CD14-positive monocyte (primary cell): ENCODE measurements around the gene ARHGAP18. TPM values are rescaled to one million over a fixed set of nuclear protein-coding genes. Genes with fewer than 3 reads are reported as not detected.

Experiments
- DNase-seq, 3 donors: peaks; one replicate each; pipeline ENCODE4 v3.0.0-alpha.2; 2011 to 2022
- H2AFZ ChIP-seq: 2 replicates; pipeline ENCODE4 v1.6.0; 2012; ENCODE audit warnings: mild to moderate bottlenecking, low read depth, low read length, inconsistent platforms; ENCODE audit not compliant: insufficient read depth, poor library complexity, severe bottlenecking
- H3K27ac ChIP-seq, 2 donors: 1 replicate in 1 of 2; 2 replicates in 1 of 2; pipeline ENCODE4 v1.5.1; 2012 to 2013; ENCODE audit warnings: low read length in 2 of 2, control low read depth in 1 of 2, inconsistent platforms in 1 of 2, low read depth in 1 of 2, mild to moderate bottlenecking in 1 of 2
- H3K27me3 ChIP-seq, 2 donors: one replicate each; pipeline versions ENCODE4 v1.6.0 to v1.6.1; 2011 to 2013; ENCODE audit warnings: low read length in 2 of 2; ENCODE audit not compliant: control insufficient read depth in 2 of 2, insufficient read depth in 2 of 2
- H3K36me3 ChIP-seq, 2 donors: replicated peaks in 1 of 2; 1 replicate in 1 of 2; 2 replicates in 1 of 2; pipeline versions ENCODE4 v1.5.1 to v1.6.1; 2012 to 2013; ENCODE audit warnings: low read length in 2 of 2, control low read depth in 1 of 2, inconsistent platforms in 1 of 2, mild to moderate bottlenecking in 1 of 2; ENCODE audit not compliant: insufficient read depth in 2 of 2, control insufficient read depth in 1 of 2
- H3K4me1 ChIP-seq, 2 donors: 1 replicate in 1 of 2; 2 replicates in 1 of 2; pipeline versions ENCODE4 v1.5.1 to v1.6.1; 2012 to 2013; ENCODE audit warnings: low read length in 2 of 2, control low read depth in 1 of 2, inconsistent platforms in 1 of 2, mild to moderate bottlenecking in 1 of 2, moderate library complexity in 1 of 2; ENCODE audit not compliant: insufficient read depth in 2 of 2, control insufficient read depth in 1 of 2
- H3K4me2 ChIP-seq: replicated peaks from 2 replicates; pipeline ENCODE3; 2012; ENCODE audit warnings: low read length, moderate library complexity, mild to moderate bottlenecking; ENCODE audit not compliant: poor library complexity, severe bottlenecking; ENCODE audit errors: extremely low read depth
- H3K4me3 ChIP-seq, 3 experiments: fragments of 200-600 bp in 1 of 3; sonication (generic) in 1 of 3; replicated peaks in 1 of 3; 1 replicate in 2 of 3; 2 replicates in 1 of 3; pipeline ENCODE4 v1.5.1; 2011 to 2013; ENCODE audit warnings: low read length in 3 of 3, mild to moderate bottlenecking in 3 of 3, control low read depth in 2 of 3, low read depth in 2 of 3, inconsistent platforms in 1 of 3, moderate library complexity in 1 of 3
- H3K79me2 ChIP-seq: 2 replicates; pipeline ENCODE4 v1.6.0; 2012; ENCODE audit warnings: mild to moderate bottlenecking, control low read depth, inconsistent platforms, low read length, moderate library complexity; ENCODE audit not compliant: insufficient read depth
- H3K9ac ChIP-seq: 2 replicates; pipeline ENCODE4 v1.6.0; 2017; ENCODE audit warnings: low read length, mild to moderate bottlenecking; ENCODE audit not compliant: insufficient read depth, poor library complexity, severe bottlenecking
- H3K9me3 ChIP-seq, 2 donors: replicated peaks in 1 of 2; 1 replicate in 1 of 2; 2 replicates in 1 of 2; pipeline versions ENCODE4 v1.5.1 to v1.6.1; 2012 to 2013; ENCODE audit warnings: low read length in 2 of 2, control low read depth in 1 of 2; ENCODE audit not compliant: control insufficient read depth in 1 of 2, insufficient read depth in 1 of 2
- H4K20me1 ChIP-seq: 2 replicates; pipeline ENCODE4 v1.6.0; 2012; ENCODE audit warnings: mild to moderate bottlenecking, low read length, control low read depth, moderate library complexity; ENCODE audit not compliant: insufficient read depth
- H3K27ac Mint-ChIP-seq, 7 donors: one replicate each; pipeline ENCODE4 v1.8.0; 2020; ENCODE audit warnings: mild to moderate bottlenecking in 7 of 7, mixed read lengths in 7 of 7, moderate library complexity in 6 of 7, inconsistent platforms in 2 of 7
- H3K27me3 Mint-ChIP-seq, 3 donors: one replicate each; pipeline ENCODE4 v1.8.0; 2021 to 2022; ENCODE audit warnings: low read depth in 3 of 3, mild to moderate bottlenecking in 3 of 3, mixed read lengths in 3 of 3, moderate library complexity in 3 of 3, inconsistent platforms in 1 of 3
- H3K36me3 Mint-ChIP-seq, 2 donors: one replicate each; pipeline ENCODE4 v1.8.0; 2020; ENCODE audit warnings: mixed read lengths in 2 of 2, inconsistent platforms in 1 of 2, mild to moderate bottlenecking in 1 of 2
- H3K4me1 Mint-ChIP-seq: one replicate; pipeline ENCODE4 v1.8.0; 2020; ENCODE audit warnings: mild to moderate bottlenecking, mixed read lengths
- H3K4me3 Mint-ChIP-seq, 2 donors: one replicate each; pipeline ENCODE4 v1.8.0; 2020; ENCODE audit warnings: mild to moderate bottlenecking in 2 of 2, mixed read lengths in 2 of 2, moderate library complexity in 1 of 2
- H3K9me3 Mint-ChIP-seq, 7 donors: one replicate each; pipeline ENCODE4 v1.8.0; 2020 to 2022; ENCODE audit warnings: mixed read lengths in 7 of 7, mild to moderate bottlenecking in 6 of 7, moderate library complexity in 6 of 7, inconsistent platforms in 2 of 7
- whole genome bisulfite sequencing: methylation state at CpG from one replicate; pipeline ENCODE4 v1.1.5; 2013; ENCODE audit warnings: missing lambda C conversion rate; ENCODE audit not compliant: insufficient coverage; 5-methylcytosine and 5-hydroxymethylcytosine counted together
- intact Hi-C, 2 donors: fragments of 100-400 bp; cut with micrococcal nuclease; formaldehyde crosslinking; loops; one replicate each; pipeline versions ENCODE4 v1.15.0 to v1.15.1; 2023
- polyA plus RNA-seq, 3 donors: library from polyadenylated mRNA; depleted of rRNA in 1 of 3; unstranded in 2 of 3; stranded (reverse) in 1 of 3; fragments of 300-500 nt in 2 of 3; fragments of >200 nt in 1 of 3; fragmentation: Illumina TruSeq in 2 of 3; gene quantifications; 1 replicate in 2 of 3; 2 replicates in 1 of 3; pipeline ENCODE4 v1.2.3, GENCODE V29; 2012 to 2021
- TF ChIP-seq, protein P1 (sequence below): fragments of 200-600 bp; IDR thresholded peaks from one replicate; pipeline ENCODE4 v1.8.0; 2022; ENCODE audit warnings: antibody characterized with exemption, mild to moderate bottlenecking

The ARHGAP18 gene
- polyA plus RNA-seq, 3 donors = 3.7 to 5.6 (median 3.8) TPM

- Histone ChIP-seq H3K9me3 (no peaks in the 10 kb centered on the region), H3K79me2 (no peaks in the 10 kb centered on the region), H2AFZ (no peak overlapping the region), H3K4me3 (no peak overlapping the region), H3K27ac (no peak overlapping the region), H3K4me2 (no peak overlapping the region), H3K9ac (no peak overlapping the region), H3K27me3 (no peaks in the 10 kb centered on the region), H4K20me1 (no peaks in the 10 kb centered on the region), H3K36me3 (no peaks in the 10 kb centered on the region), H3K4me1 (no peaks in the 10 kb centered on the region)
- WGBS = no CpG with 5 or more reads among the region's 1 CpG
- no peaks in the 10 kb centered on the region for H3K36me3 Mint-ChIP-seq
- TF ChIP-seq, protein P1, sequence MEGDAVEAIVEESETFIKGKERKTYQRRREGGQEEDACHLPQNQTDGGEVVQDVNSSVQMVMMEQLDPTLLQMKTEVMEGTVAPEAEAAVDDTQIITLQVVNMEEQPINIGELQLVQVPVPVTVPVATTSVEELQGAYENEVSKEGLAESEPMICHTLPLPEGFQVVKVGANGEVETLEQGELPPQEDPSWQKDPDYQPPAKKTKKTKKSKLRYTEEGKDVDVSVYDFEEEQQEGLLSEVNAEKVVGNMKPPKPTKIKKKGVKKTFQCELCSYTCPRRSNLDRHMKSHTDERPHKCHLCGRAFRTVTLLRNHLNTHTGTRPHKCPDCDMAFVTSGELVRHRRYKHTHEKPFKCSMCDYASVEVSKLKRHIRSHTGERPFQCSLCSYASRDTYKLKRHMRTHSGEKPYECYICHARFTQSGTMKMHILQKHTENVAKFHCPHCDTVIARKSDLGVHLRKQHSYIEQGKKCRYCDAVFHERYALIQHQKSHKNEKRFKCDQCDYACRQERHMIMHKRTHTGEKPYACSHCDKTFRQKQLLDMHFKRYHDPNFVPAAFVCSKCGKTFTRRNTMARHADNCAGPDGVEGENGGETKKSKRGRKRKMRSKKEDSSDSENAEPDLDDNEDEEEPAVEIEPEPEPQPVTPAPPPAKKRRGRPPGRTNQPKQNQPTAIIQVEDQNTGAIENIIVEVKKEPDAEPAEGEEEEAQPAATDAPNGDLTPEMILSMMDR = no peak
- no peak for DNase-seq
- intact Hi-C loops = no loop called here
- peaks cover 0 to 5% (median 0%) of the 10 kb centered on the region in 7 donors for H3K9me3 Mint-ChIP-seq
- no peak overlapping the region for H3K4me3 Mint-ChIP-seq
- no peak overlapping the region for H3K27ac Mint-ChIP-seq
- H3K27me3 Mint-ChIP-seq = peaks cover 0 to 2% (median 0%) of the 10 kb centered on the region in 3 donors
- H3K4me1 Mint-ChIP-seq = no peaks in the 10 kb centered on the region
These were observed 151.7 kb downstream of the ARHGAP18 start for GRCh38 chr6:129558248-129558647.

- Histone ChIP-seq H3K27ac (no peak overlapping the region), H3K9me3 (no peaks in the 10 kb centered on the region), H3K79me2 (no peaks in the 10 kb centered on the region), H2AFZ (no peak overlapping the region), H3K4me3 (no peak overlapping the region), H3K4me1 (no peaks in the 10 kb centered on the region), H4K20me1 (no peaks in the 10 kb centered on the region), H3K4me2 (no peak overlapping the region), H3K27me3 (no peaks in the 10 kb centered on the region), H3K9ac (no peak overlapping the region), H3K36me3 (no peaks in the 10 kb centered on the region)
- no peaks in the 10 kb centered on the region for H3K36me3 Mint-ChIP-seq
- H3K27ac Mint-ChIP-seq = no peak overlapping the region
- no peak overlapping the region for H3K4me3 Mint-ChIP-seq
- intact Hi-C loops = no loop called here
- TF ChIP-seq, protein P1 = no peak
- H3K27me3 Mint-ChIP-seq = peaks cover 0 to 8% (median 1%) of the 10 kb centered on the region in 3 donors
- H3K9me3 Mint-ChIP-seq = peaks cover 0 to 5% (median 0%) of the 10 kb centered on the region in 7 donors
- no CpG with 5 or more reads among the region's 5 CpGs for WGBS
- H3K4me1 Mint-ChIP-seq = no peaks in the 10 kb centered on the region
- no peak for DNase-seq
These were observed 154.7 kb downstream of the ARHGAP18 start for GRCh38 chr6:129555206-129555832.
